ENCODE measurements around the gene SH2B3. TPM values are rescaled to one million over a fixed set of nuclear protein-coding genes. Genes with fewer than 3 reads are reported as not detected.

The SH2B3 gene
- total RNA-seq, 4 donors from 2014 or later, result 24.9 to 49.4 (median 41.8) TPM

GRCh38 chr12:111437816-111438454 lies 32.2 kb downstream of the SH2B3 start:
- DNase-seq (ENCODE audit: extremely low spot score), result no peak
- Histone ChIP-seq H3K4me3 (no peak overlapping the region), H3K4me1 (peaks cover 85 to 99% (median 98%) of the 10 kb centered on the region in 4 donors), H3K9me3 (no peaks in the 10 kb centered on the region), H3K36me3 (peaks cover 0 to 27% (median 9%) of the 10 kb centered on the region in 4 donors), H3K27ac (replicated peaks in 1 of 4) (peak overlapping the region; percentile 18 to 35 (median 30)), H3K27me3 (no peaks in the 10 kb centered on the region)
- intact Hi-C loops (cut with DNase I), result no loop called here
- 63% methylated on average over 6 of the region's 8 CpGs for WGBS
- TF ChIP-seq EP300 (IDR thresholded peaks at IDR 0.05), result no peak
- peak in 1 of 2 donors; percentile 27 for TF ChIP-seq POLR2AphosphoS5 (IDR thresholded peaks at IDR 0.05)

- Histone ChIP-seq H3K27me3 (no peaks in the 10 kb centered on the region), H3K4me3 (no peak overlapping the region), H3K4me1 (peaks cover 84 to 98% (median 97%) of the 10 kb centered on the region in 4 donors), H3K36me3 (peaks cover 0 to 30% (median 14%) of the 10 kb centered on the region in 4 donors), H3K27ac (replicated peaks in 1 of 4) (peak overlapping the region; percentile 18 to 35 (median 30)), H3K9me3 (no peaks in the 10 kb centered on the region)
- DNase-seq (ENCODE audit: extremely low spot score), result no peak
- TF ChIP-seq EP300 (IDR thresholded peaks at IDR 0.05) (no peak), POLR2A (IDR thresholded peaks at IDR 0.05; ENCODE audit: low read depth) (no peak), POLR2AphosphoS5 (IDR thresholded peaks at IDR 0.05) (peak in 1 of 2 donors; percentile 30), CTCF (IDR thresholded peaks at IDR 0.05) (no peak)
- intact Hi-C loops (cut with DNase I), result no loop called here
- whole genome bisulfite sequencing, result 54% methylated on average over 4 of the region's 9 CpGs
Measured at GRCh38 chr12:111438481-111438880, 32.8 kb downstream of the SH2B3 start.

- Histone ChIP-seq H3K4me3 (no peak overlapping the region), H3K27me3 (no peaks in the 10 kb centered on the region), H3K4me1 (peaks cover 77 to 95% (median 92%) of the 10 kb centered on the region in 4 donors), H3K27ac (replicated peaks in 1 of 4) (peak overlapping the region in 2 of 4 donors; percentile 35 to 39), H3K36me3 (peaks cover 0 to 40% (median 19%) of the 10 kb centered on the region in 4 donors), H3K9me3 (no peaks in the 10 kb centered on the region)
- TF ChIP-seq POLR2AphosphoS5 (IDR thresholded peaks at IDR 0.05) (no peak), EP300 (IDR thresholded peaks at IDR 0.05) (no peak), CTCF (IDR thresholded peaks at IDR 0.05) (no peak), POLR2A (IDR thresholded peaks at IDR 0.05; ENCODE audit: low read depth) (no peak)
- 62% methylated on average over 5 of the region's 5 CpGs for WGBS
- DNase-seq (ENCODE audit: extremely low spot score), result no peak
- intact Hi-C loops (cut with DNase I), result no loop called here
Measured at GRCh38 chr12:111439657-111440151, 34.0 kb downstream of the SH2B3 start.

- WGBS, result 63% methylated on average over 8 of the region's 8 CpGs
- H3K4me1 ChIP-seq, result peaks cover 77 to 95% (median 92%) of the 10 kb centered on the region in 4 donors
- no peak for DNase-seq (ENCODE audit: extremely low spot score)
- H3K27me3 ChIP-seq, result no peaks in the 10 kb centered on the region
- no peaks in the 10 kb centered on the region for H3K9me3 ChIP-seq
- peak overlapping the region in 2 of 4 donors; percentile 35 to 39 for H3K27ac ChIP-seq (replicated peaks in 1 of 4)
- H3K36me3 ChIP-seq, result peaks cover 0 to 45% (median 21%) of the 10 kb centered on the region in 4 donors
- H3K4me3 ChIP-seq, result no peak overlapping the region
- TF ChIP-seq EP300 (IDR thresholded peaks at IDR 0.05), result no peak
- TF ChIP-seq CTCF (IDR thresholded peaks at IDR 0.05), result no peak
- no peak for TF ChIP-seq POLR2A (IDR thresholded peaks at IDR 0.05; ENCODE audit: low read depth)
- intact Hi-C loops (cut with DNase I), result no loop called here
Measured at GRCh38 chr12:111440152-111440551, 34.4 kb downstream of the SH2B3 start.

- no peak for TF ChIP-seq POLR2A (IDR thresholded peaks at IDR 0.05; ENCODE audit: low read depth)
- TF ChIP-seq CTCF (IDR thresholded peaks at IDR 0.05), result no peak
- no peak for TF ChIP-seq EP300 (IDR thresholded peaks at IDR 0.05)
- TF ChIP-seq POLR2AphosphoS5 (IDR thresholded peaks at IDR 0.05), result no peak
- intact Hi-C loops (cut with DNase I), result no loop called here
- H3K9me3 ChIP-seq, result no peaks in the 10 kb centered on the region
- no peak overlapping the region for H3K4me3 ChIP-seq
- DNase-seq (ENCODE audit: extremely low spot score), result no peak
- H3K4me1 ChIP-seq, result peaks cover 77 to 95% (median 92%) of the 10 kb centered on the region in 4 donors
- peak overlapping the region in 1 of 4 donors; percentile 35 for H3K27ac ChIP-seq (replicated peaks in 1 of 4)
- H3K27me3 ChIP-seq, result no peaks in the 10 kb centered on the region
- WGBS, result 85% methylated on average over 3 of the region's 3 CpGs
- H3K36me3 ChIP-seq, result peaks cover 0 to 49% (median 23%) of the 10 kb centered on the region in 4 donors
Measured at GRCh38 chr12:111440631-111441030, 34.9 kb downstream of the SH2B3 start.

Measured in esophagus muscularis mucosa (tissue), 4 donors.